WI38 (cell line): ENCODE measurements around the gene SOX12.

Experiments used
- H3K4me3 ChIP-seq: 2 replicates; pipeline ENCODE4 v1.5.1; 2011; ENCODE audit warnings: low read depth, mild to moderate bottlenecking, control low read depth, low read length
- CTCF ChIP-seq: IDR thresholded peaks from 2 replicates; pipeline ENCODE4 v1.5.1; 2012; ENCODE audit warnings: low read depth, mild to moderate bottlenecking, control low read depth, low read length

Gene SOX12

DNA sequence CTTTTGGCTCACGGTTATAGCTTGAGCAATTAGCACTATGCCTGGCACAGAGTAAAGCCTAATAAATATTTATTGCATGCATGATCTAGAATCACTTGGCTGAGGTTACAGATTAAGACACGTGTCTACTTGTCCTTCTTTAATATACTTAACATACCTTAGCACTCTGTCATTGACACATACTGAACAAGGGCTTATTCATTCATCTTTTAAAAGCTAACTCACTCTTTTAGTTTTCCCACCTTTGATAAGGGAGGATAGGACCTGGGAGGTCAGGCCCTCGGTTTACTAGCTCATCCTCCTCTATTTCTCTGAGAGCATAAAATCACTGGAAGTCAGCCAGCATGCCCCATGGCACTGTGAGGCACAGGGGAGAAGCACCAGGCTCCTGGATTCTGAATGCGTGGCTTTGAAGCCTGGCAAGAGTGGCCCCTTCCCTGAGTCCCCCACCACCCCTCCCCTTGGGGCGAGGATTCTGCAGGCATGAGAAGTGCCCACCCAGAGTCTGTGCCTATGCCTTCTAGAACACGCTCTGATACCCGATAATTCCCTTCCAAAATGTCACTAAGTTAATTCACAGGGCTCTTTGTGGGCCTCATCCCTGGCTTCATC, 16.8 kb upstream of the SOX12 start:
- no peak for TF ChIP-seq CTCF
- H3K4me3 ChIP-seq = no peak overlapping the region

GRCh38 chr20:309306-309840, 16.0 kb upstream of the SOX12 start:
- no peak for TF ChIP-seq CTCF
- peak overlapping the region; percentile 61 for H3K4me3 ChIP-seq

DNA sequence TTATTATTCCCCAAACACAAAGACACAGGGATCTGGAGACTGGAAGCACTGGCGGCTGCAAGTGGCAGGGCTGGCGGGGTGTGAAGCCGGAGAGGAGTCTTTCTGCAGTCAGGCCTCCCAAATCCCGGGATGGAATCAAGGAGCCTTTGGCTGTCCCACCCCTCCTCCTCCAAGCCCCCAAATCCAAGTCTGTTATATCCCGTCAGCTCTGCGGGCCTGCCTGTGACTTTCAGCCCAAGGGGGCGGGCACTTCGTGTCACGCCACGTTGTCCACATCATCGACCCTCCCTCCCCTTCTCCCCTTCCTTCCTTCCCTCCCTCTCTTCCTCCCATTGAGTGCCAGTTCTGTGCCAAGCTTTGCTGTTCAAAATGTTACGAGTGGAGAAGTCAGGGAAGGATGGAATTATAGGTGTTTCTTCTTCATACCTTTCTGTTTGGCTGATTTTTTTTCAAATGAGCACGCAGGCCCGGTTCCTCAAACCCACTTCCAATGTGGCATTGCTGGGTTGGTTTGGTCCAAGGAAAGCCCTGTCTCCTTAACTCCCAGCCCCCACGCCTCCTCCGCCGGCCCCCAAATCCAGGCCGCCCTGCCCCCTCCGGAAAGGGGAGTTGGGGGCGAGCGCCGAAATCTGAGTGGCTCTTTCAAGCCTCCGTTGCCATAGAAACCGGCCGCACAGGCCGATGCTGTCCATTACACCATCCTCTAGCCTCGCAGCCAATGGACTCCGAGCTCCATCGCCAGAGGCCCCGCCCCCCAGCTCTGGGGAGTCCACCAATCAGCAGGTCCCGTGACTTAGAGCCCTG, 15.3 kb upstream of the SOX12 start:
- H3K4me3 ChIP-seq = peak overlapping the region; percentile 61
- TF ChIP-seq CTCF = no peak

DNA sequence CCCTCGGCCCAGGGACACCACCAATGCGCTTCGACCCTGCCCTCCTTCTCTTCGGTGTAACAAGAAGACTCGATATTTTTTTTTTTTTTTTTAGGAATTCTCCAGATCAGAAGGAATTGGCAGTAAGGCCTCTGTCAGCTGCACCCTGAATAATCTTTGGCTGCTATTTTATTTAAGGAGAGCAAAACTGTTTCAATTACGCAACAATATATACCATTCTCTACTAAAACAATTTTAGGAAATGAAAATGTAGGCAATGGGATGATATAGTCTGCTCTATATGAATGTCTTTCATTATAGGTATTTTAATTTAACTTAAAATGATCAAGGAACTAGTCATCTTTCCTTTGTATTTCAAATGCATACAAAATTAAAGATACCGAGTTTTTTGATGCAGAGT, 14.7 kb upstream of the SOX12 start:
- TF ChIP-seq CTCF = no peak
- H3K4me3 ChIP-seq = no peak overlapping the region

GRCh38 chr20:311609-312008, 13.7 kb upstream of the SOX12 start:
- H3K4me3 ChIP-seq = no peak overlapping the region
- TF ChIP-seq CTCF = no peak

- no peak overlapping the region for H3K4me3 ChIP-seq
- TF ChIP-seq CTCF = no peak
Observed at GRCh38 chr20:312067-312466, 13.3 kb upstream of the SOX12 start.

GRCh38 chr20:312866-313265, 12.5 kb upstream of the SOX12 start:
- H3K4me3 ChIP-seq = no peak overlapping the region
- TF ChIP-seq CTCF = no peak
